Epidermal melanocyte (primary cell): Measurements from ENCODE around the gene ZBTB33.

ENCODE experiments used
- DNase-seq: peaks from one replicate; pipeline ENCODE4 v3.0.0; 2011; ENCODE audit warnings: low spot score; ENCODE audit not compliant: insufficient read length

ZBTB33 gene

GRCh38 chrX:120264341-120264740 is 13.7 kb downstream of the ZBTB33 start:
- DNase-seq, result no peak

- no peak for DNase-seq
Measured at GRCh38 chrX:120269373-120270035, 18.9 kb downstream of the ZBTB33 start.

GRCh38 chrX:120270567-120270966 is 20.0 kb downstream of the ZBTB33 start:
- DNase-seq, result no peak

GRCh38 chrX:120271218-120271617 is 20.6 kb downstream of the ZBTB33 start:
- DNase-seq, result no peak

GRCh38 chrX:120274145-120274544 is 23.5 kb downstream of the ZBTB33 start:
- DNase-seq, result no peak

- DNase-seq, result no peak
Measured at GRCh38 chrX:120274958-120275357, 24.3 kb downstream of the ZBTB33 start.

GRCh38 chrX:120281021-120281624 is 30.5 kb downstream of the ZBTB33 start:
- DNase-seq, result no peak

- DNase-seq, result no peak
Measured at GRCh38 chrX:120281761-120282160, 31.1 kb downstream of the ZBTB33 start.

GRCh38 chrX:120282697-120283096 is 32.1 kb downstream of the ZBTB33 start:
- DNase-seq, result no peak

- DNase-seq, result no peak
Measured at GRCh38 chrX:120286733-120287512, 36.3 kb downstream of the ZBTB33 start.

GRCh38 chrX:120287513-120288112 is 37.0 kb downstream of the ZBTB33 start:
- DNase-seq, result no peak

- no peak for DNase-seq
Measured at GRCh38 chrX:120290107-120290506, 39.5 kb downstream of the ZBTB33 start.

GRCh38 chrX:120291211-120291610 is 40.6 kb downstream of the ZBTB33 start:
- DNase-seq, result no peak

GRCh38 chrX:120293015-120293414 is 42.4 kb downstream of the ZBTB33 start:
- DNase-seq, result no peak

GRCh38 chrX:120294651-120295050 is 44.0 kb downstream of the ZBTB33 start:
- no peak for DNase-seq

- DNase-seq, result no peak
Measured at GRCh38 chrX:120297923-120298322, 47.3 kb downstream of the ZBTB33 start.

- no peak for DNase-seq
Measured at GRCh38 chrX:120299928-120300327, 49.3 kb downstream of the ZBTB33 start.

- DNase-seq, result no peak
Measured at GRCh38 chrX:120301497-120301896, 50.9 kb downstream of the ZBTB33 start.

- no peak for DNase-seq
Measured at GRCh38 chrX:120301960-120302359, 51.3 kb downstream of the ZBTB33 start.

- DNase-seq, result no peak
Measured at GRCh38 chrX:120302434-120302833, 51.8 kb downstream of the ZBTB33 start.

- DNase-seq, result no peak
Measured at GRCh38 chrX:120304256-120304655, 53.6 kb downstream of the ZBTB33 start.

- no peak for DNase-seq
Measured at GRCh38 chrX:120305531-120306141, 55.0 kb downstream of the ZBTB33 start.
